CD14-positive monocyte (primary cell): ENCODE measurements around the gene SGCG. TPM values are rescaled to one million over a fixed set of nuclear protein-coding genes. Genes with fewer than 3 reads are reported as not detected.
A peak's percentile ranks its signal among the peaks of the same experiment; 100 is the strongest.

Source experiments
- DNase-seq, 3 donors: peaks; one replicate each; pipeline ENCODE4 v3.0.0-alpha.2; 2011 to 2022
- H2AFZ ChIP-seq: 2 replicates; pipeline ENCODE4 v1.6.0; 2012; ENCODE audit warnings: mild to moderate bottlenecking, low read depth, low read length, inconsistent platforms; ENCODE audit not compliant: insufficient read depth, poor library complexity, severe bottlenecking
- H3K27ac ChIP-seq, 2 donors: 1 replicate in 1 of 2; 2 replicates in 1 of 2; pipeline ENCODE4 v1.5.1; 2012 to 2013; ENCODE audit warnings: low read length in 2 of 2, control low read depth in 1 of 2, inconsistent platforms in 1 of 2, low read depth in 1 of 2, mild to moderate bottlenecking in 1 of 2
- H3K27me3 ChIP-seq, 2 donors: one replicate each; pipeline versions ENCODE4 v1.6.0 to v1.6.1; 2011 to 2013; ENCODE audit warnings: low read length in 2 of 2; ENCODE audit not compliant: control insufficient read depth in 2 of 2, insufficient read depth in 2 of 2
- H3K36me3 ChIP-seq, 2 donors: replicated peaks in 1 of 2; 1 replicate in 1 of 2; 2 replicates in 1 of 2; pipeline versions ENCODE4 v1.5.1 to v1.6.1; 2012 to 2013; ENCODE audit warnings: low read length in 2 of 2, control low read depth in 1 of 2, inconsistent platforms in 1 of 2, mild to moderate bottlenecking in 1 of 2; ENCODE audit not compliant: insufficient read depth in 2 of 2, control insufficient read depth in 1 of 2
- H3K4me1 ChIP-seq, 2 donors: 1 replicate in 1 of 2; 2 replicates in 1 of 2; pipeline versions ENCODE4 v1.5.1 to v1.6.1; 2012 to 2013; ENCODE audit warnings: low read length in 2 of 2, control low read depth in 1 of 2, inconsistent platforms in 1 of 2, mild to moderate bottlenecking in 1 of 2, moderate library complexity in 1 of 2; ENCODE audit not compliant: insufficient read depth in 2 of 2, control insufficient read depth in 1 of 2
- H3K4me2 ChIP-seq: replicated peaks from 2 replicates; pipeline ENCODE3; 2012; ENCODE audit warnings: low read length, moderate library complexity, mild to moderate bottlenecking; ENCODE audit not compliant: poor library complexity, severe bottlenecking; ENCODE audit errors: extremely low read depth
- H3K4me3 ChIP-seq, 3 experiments: fragments of 200-600 bp in 1 of 3; sonication (generic) in 1 of 3; replicated peaks in 1 of 3; 1 replicate in 2 of 3; 2 replicates in 1 of 3; pipeline ENCODE4 v1.5.1; 2011 to 2013; ENCODE audit warnings: low read length in 3 of 3, mild to moderate bottlenecking in 3 of 3, control low read depth in 2 of 3, low read depth in 2 of 3, inconsistent platforms in 1 of 3, moderate library complexity in 1 of 3
- H3K79me2 ChIP-seq: 2 replicates; pipeline ENCODE4 v1.6.0; 2012; ENCODE audit warnings: mild to moderate bottlenecking, control low read depth, inconsistent platforms, low read length, moderate library complexity; ENCODE audit not compliant: insufficient read depth
- H3K9ac ChIP-seq: 2 replicates; pipeline ENCODE4 v1.6.0; 2017; ENCODE audit warnings: low read length, mild to moderate bottlenecking; ENCODE audit not compliant: insufficient read depth, poor library complexity, severe bottlenecking
- H3K9me3 ChIP-seq, 2 donors: replicated peaks in 1 of 2; 1 replicate in 1 of 2; 2 replicates in 1 of 2; pipeline versions ENCODE4 v1.5.1 to v1.6.1; 2012 to 2013; ENCODE audit warnings: low read length in 2 of 2, control low read depth in 1 of 2; ENCODE audit not compliant: control insufficient read depth in 1 of 2, insufficient read depth in 1 of 2
- H4K20me1 ChIP-seq: 2 replicates; pipeline ENCODE4 v1.6.0; 2012; ENCODE audit warnings: mild to moderate bottlenecking, low read length, control low read depth, moderate library complexity; ENCODE audit not compliant: insufficient read depth
- H3K27ac Mint-ChIP-seq, 7 donors: one replicate each; pipeline ENCODE4 v1.8.0; 2020; ENCODE audit warnings: mild to moderate bottlenecking in 7 of 7, mixed read lengths in 7 of 7, moderate library complexity in 6 of 7, inconsistent platforms in 2 of 7
- H3K27me3 Mint-ChIP-seq, 3 donors: one replicate each; pipeline ENCODE4 v1.8.0; 2021 to 2022; ENCODE audit warnings: low read depth in 3 of 3, mild to moderate bottlenecking in 3 of 3, mixed read lengths in 3 of 3, moderate library complexity in 3 of 3, inconsistent platforms in 1 of 3
- H3K36me3 Mint-ChIP-seq, 2 donors: one replicate each; pipeline ENCODE4 v1.8.0; 2020; ENCODE audit warnings: mixed read lengths in 2 of 2, inconsistent platforms in 1 of 2, mild to moderate bottlenecking in 1 of 2
- H3K4me1 Mint-ChIP-seq: one replicate; pipeline ENCODE4 v1.8.0; 2020; ENCODE audit warnings: mild to moderate bottlenecking, mixed read lengths
- H3K4me3 Mint-ChIP-seq, 2 donors: one replicate each; pipeline ENCODE4 v1.8.0; 2020; ENCODE audit warnings: mild to moderate bottlenecking in 2 of 2, mixed read lengths in 2 of 2, moderate library complexity in 1 of 2
- H3K9me3 Mint-ChIP-seq, 7 donors: one replicate each; pipeline ENCODE4 v1.8.0; 2020 to 2022; ENCODE audit warnings: mixed read lengths in 7 of 7, mild to moderate bottlenecking in 6 of 7, moderate library complexity in 6 of 7, inconsistent platforms in 2 of 7
- WGBS: methylation state at CpG from one replicate; pipeline ENCODE4 v1.1.5; 2013; ENCODE audit warnings: missing lambda C conversion rate; ENCODE audit not compliant: insufficient coverage; 5-methylcytosine and 5-hydroxymethylcytosine counted together
- intact Hi-C, 2 donors: fragments of 100-400 bp; cut with micrococcal nuclease; formaldehyde crosslinking; loops; one replicate each; pipeline versions ENCODE4 v1.15.0 to v1.15.1; 2023
- polyA plus RNA-seq, 3 donors: library from polyadenylated mRNA; depleted of rRNA in 1 of 3; unstranded in 2 of 3; stranded (reverse) in 1 of 3; fragments of 300-500 nt in 2 of 3; fragments of >200 nt in 1 of 3; fragmentation: Illumina TruSeq in 2 of 3; gene quantifications; 1 replicate in 2 of 3; 2 replicates in 1 of 3; pipeline ENCODE4 v1.2.3, GENCODE V29; 2012 to 2021
- TF ChIP-seq, protein P1 (sequence below): fragments of 200-600 bp; IDR thresholded peaks from one replicate; pipeline ENCODE4 v1.8.0; 2022; ENCODE audit warnings: antibody characterized with exemption, mild to moderate bottlenecking

SGCG gene
- polyA plus RNA-seq, 3 donors = not detected

DNA sequence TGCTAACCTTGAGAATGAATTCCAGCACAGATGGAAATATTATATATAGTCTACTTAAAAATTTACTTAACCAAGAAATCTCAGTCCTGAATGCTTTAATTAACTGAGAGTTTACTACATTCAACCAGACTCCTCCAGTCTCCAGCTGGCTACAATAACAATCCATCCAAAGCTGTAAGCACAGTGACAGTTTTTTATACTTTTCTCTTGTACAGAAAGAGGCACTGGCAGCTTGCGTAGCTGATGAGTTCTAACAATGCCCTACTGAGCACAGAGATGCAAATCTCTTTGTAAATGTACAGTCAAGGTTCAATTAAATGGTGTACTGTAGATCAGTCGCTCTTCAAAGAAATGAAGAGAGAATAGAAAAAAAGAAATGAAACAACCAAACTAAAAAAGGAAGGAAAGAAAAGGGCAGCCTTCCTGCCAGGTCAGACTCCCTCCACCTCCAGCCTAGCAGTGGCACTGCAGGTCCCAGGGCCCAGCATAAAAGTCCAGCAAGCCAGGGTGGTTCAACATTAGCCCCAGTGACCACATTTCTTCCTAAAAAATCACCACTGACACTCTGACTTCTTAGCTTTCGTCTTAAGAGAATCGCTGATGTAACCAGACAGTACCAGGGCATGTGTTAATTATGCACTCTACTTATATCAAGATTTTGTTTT is 164.3 kb downstream of the SGCG start:
- H3K27ac ChIP-seq = no peak overlapping the region
- DNase-seq = no peak
- H3K79me2 ChIP-seq = no peaks in the 10 kb centered on the region
- no peak overlapping the region for H3K4me3 ChIP-seq
- no peaks in the 10 kb centered on the region for H3K4me1 ChIP-seq
- H4K20me1 ChIP-seq = no peaks in the 10 kb centered on the region
- Mint-ChIP-seq H3K27me3 (no peaks in the 10 kb centered on the region), H3K27ac (peak overlapping the region in 1 of 7 donors; percentile 54), H3K36me3 (peaks cover 68 to 71% of the 10 kb centered on the region in 2 donors), H3K4me3 (no peak overlapping the region), H3K9me3 (peaks cover 2 to 20% (median 12%) of the 10 kb centered on the region in 7 donors), H3K4me1 (peaks cover 5% of the 10 kb centered on the region)
- WGBS = 100% methylated on average over 2 of the region's 4 CpGs
- H3K4me2 ChIP-seq = no peak overlapping the region
- H2AFZ ChIP-seq = no peak overlapping the region
- no peak overlapping the region for H3K9ac ChIP-seq
- H3K9me3 ChIP-seq = peaks cover 8 to 11% of the 10 kb centered on the region in 2 donors
- H3K27me3 ChIP-seq = no peaks in the 10 kb centered on the region
- TF ChIP-seq, protein P1, sequence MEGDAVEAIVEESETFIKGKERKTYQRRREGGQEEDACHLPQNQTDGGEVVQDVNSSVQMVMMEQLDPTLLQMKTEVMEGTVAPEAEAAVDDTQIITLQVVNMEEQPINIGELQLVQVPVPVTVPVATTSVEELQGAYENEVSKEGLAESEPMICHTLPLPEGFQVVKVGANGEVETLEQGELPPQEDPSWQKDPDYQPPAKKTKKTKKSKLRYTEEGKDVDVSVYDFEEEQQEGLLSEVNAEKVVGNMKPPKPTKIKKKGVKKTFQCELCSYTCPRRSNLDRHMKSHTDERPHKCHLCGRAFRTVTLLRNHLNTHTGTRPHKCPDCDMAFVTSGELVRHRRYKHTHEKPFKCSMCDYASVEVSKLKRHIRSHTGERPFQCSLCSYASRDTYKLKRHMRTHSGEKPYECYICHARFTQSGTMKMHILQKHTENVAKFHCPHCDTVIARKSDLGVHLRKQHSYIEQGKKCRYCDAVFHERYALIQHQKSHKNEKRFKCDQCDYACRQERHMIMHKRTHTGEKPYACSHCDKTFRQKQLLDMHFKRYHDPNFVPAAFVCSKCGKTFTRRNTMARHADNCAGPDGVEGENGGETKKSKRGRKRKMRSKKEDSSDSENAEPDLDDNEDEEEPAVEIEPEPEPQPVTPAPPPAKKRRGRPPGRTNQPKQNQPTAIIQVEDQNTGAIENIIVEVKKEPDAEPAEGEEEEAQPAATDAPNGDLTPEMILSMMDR = no peak
- peaks cover 19 to 80% of the 10 kb centered on the region in 2 donors for H3K36me3 ChIP-seq
- intact Hi-C loops = no loop called here

- no peak for DNase-seq
- Histone ChIP-seq H3K9ac (no peak overlapping the region), H3K4me2 (no peak overlapping the region), H3K9me3 (peaks cover 0 to 5% of the 10 kb centered on the region in 2 donors), H3K4me3 (no peak overlapping the region), H2AFZ (no peak overlapping the region), H3K27ac (no peak overlapping the region), H4K20me1 (no peaks in the 10 kb centered on the region), H3K27me3 (no peaks in the 10 kb centered on the region), H3K36me3 (peaks cover 9 to 83% of the 10 kb centered on the region in 2 donors), H3K79me2 (no peaks in the 10 kb centered on the region), H3K4me1 (no peaks in the 10 kb centered on the region)
- no peak overlapping the region for H3K4me3 Mint-ChIP-seq
- no peak overlapping the region for H3K27ac Mint-ChIP-seq
- peaks cover 72 to 79% of the 10 kb centered on the region in 2 donors for H3K36me3 Mint-ChIP-seq
- intact Hi-C loops = no loop called here
- no peaks in the 10 kb centered on the region for H3K27me3 Mint-ChIP-seq
- TF ChIP-seq, protein P1 = no peak
- WGBS = no CpG with 5 or more reads among the region's 1 CpG
- H3K4me1 Mint-ChIP-seq = peaks cover 5% of the 10 kb centered on the region
- peaks cover 0 to 10% (median 6%) of the 10 kb centered on the region in 7 donors for H3K9me3 Mint-ChIP-seq
Observed at GRCh38 chr13:23347601-23348000, 166.8 kb downstream of the SGCG start.
